Measurements from ENCODE around the gene MLXIP. TPM values are rescaled to one million over a fixed set of nuclear protein-coding genes. Genes with fewer than 3 reads are reported as not detected.
"Not testable (repeated sequence)": the region's sequence is repeated elsewhere in the genome, so short reads cannot be mapped to it uniquely, and the experiment has no call there.

Gene MLXIP
- total RNA-seq, 4 donors from 2014 or later, result 15.5 to 34.5 (median 19.8) TPM

- H3K4me3 ChIP-seq (ENCODE audit: low read depth, poor library complexity, severe bottlenecking), result no peak overlapping the region
- intact Hi-C loops (cut with DNase I; ENCODE audit: low total_unique reads), result no loop called here
- no peak for DNase-seq (ENCODE audit: low spot score in 2 of 2)
- WGBS, 2 donors, result 68% methylated on average over 21 of the region's 21 CpGs
- TF ChIP-seq, protein P1, sequence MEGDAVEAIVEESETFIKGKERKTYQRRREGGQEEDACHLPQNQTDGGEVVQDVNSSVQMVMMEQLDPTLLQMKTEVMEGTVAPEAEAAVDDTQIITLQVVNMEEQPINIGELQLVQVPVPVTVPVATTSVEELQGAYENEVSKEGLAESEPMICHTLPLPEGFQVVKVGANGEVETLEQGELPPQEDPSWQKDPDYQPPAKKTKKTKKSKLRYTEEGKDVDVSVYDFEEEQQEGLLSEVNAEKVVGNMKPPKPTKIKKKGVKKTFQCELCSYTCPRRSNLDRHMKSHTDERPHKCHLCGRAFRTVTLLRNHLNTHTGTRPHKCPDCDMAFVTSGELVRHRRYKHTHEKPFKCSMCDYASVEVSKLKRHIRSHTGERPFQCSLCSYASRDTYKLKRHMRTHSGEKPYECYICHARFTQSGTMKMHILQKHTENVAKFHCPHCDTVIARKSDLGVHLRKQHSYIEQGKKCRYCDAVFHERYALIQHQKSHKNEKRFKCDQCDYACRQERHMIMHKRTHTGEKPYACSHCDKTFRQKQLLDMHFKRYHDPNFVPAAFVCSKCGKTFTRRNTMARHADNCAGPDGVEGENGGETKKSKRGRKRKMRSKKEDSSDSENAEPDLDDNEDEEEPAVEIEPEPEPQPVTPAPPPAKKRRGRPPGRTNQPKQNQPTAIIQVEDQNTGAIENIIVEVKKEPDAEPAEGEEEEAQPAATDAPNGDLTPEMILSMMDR (IDR thresholded peaks at IDR 0.05), result peak in 1 of 3 donors; percentile 8
- TF ChIP-seq POLR2A (IDR thresholded peaks at IDR 0.05), result no peak
These were observed 47.0 kb upstream of the MLXIP start for GRCh38 chr12:122031342-122032216.

- no peak for TF ChIP-seq POLR2A (IDR thresholded peaks at IDR 0.05)
- TF ChIP-seq, protein P1 (IDR thresholded peaks at IDR 0.05), result no peak
- H3K4me3 ChIP-seq (ENCODE audit: low read depth, poor library complexity, severe bottlenecking), result no peak overlapping the region
- intact Hi-C loops (cut with DNase I; ENCODE audit: low total_unique reads), result no loop called here
- DNase-seq (ENCODE audit: low spot score in 2 of 2), result no peak
- 92 to 93% methylated on average over 11 of the region's 11 CpGs for WGBS, 2 donors
These were observed 46.0 kb upstream of the MLXIP start for GRCh38 chr12:122032580-122032979.

- 40 to 52% methylated on average over 8 of the region's 8 CpGs for WGBS, 2 donors
- intact Hi-C loops (cut with DNase I; ENCODE audit: low total_unique reads), result no loop called here
- TF ChIP-seq, protein P1 (IDR thresholded peaks at IDR 0.05), result no peak
- TF ChIP-seq POLR2A (IDR thresholded peaks at IDR 0.05), result no peak
- no peak overlapping the region for H3K4me3 ChIP-seq (ENCODE audit: low read depth, poor library complexity, severe bottlenecking)
- no peak for DNase-seq (ENCODE audit: low spot score in 2 of 2)
These were observed 43.3 kb upstream of the MLXIP start for GRCh38 chr12:122035292-122035691.

DNA sequence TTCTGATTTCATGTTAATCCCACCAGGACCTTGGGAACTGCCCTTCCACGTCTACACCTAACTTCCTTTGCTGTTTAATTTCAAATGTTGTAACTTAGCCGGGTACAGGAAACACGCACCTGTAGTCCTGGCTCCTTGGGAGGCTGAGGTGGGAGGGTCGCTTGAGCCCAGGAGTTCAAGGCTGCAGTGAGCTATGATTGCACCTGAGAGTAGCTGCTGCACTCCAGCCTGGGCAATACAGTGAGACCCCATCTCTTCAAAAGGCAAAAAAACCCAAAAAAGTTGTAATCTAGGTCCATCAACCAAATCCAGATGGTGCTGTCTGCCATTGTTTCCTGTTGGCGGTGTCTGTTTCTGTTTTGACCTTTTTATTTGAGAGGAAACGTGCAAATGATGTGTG, 42.4 kb upstream of the MLXIP start:
- no peak overlapping the region for H3K4me3 ChIP-seq (ENCODE audit: low read depth, poor library complexity, severe bottlenecking)
- no peak for TF ChIP-seq POLR2A (IDR thresholded peaks at IDR 0.05)
- TF ChIP-seq, protein P1 (IDR thresholded peaks at IDR 0.05), result no peak
- intact Hi-C loops (cut with DNase I; ENCODE audit: low total_unique reads), result no loop called here
- WGBS, 2 donors, result 88 to 92% methylated on average over 6 of the region's 6 CpGs
- DNase-seq (ENCODE audit: low spot score in 2 of 2), result no peak

DNA sequence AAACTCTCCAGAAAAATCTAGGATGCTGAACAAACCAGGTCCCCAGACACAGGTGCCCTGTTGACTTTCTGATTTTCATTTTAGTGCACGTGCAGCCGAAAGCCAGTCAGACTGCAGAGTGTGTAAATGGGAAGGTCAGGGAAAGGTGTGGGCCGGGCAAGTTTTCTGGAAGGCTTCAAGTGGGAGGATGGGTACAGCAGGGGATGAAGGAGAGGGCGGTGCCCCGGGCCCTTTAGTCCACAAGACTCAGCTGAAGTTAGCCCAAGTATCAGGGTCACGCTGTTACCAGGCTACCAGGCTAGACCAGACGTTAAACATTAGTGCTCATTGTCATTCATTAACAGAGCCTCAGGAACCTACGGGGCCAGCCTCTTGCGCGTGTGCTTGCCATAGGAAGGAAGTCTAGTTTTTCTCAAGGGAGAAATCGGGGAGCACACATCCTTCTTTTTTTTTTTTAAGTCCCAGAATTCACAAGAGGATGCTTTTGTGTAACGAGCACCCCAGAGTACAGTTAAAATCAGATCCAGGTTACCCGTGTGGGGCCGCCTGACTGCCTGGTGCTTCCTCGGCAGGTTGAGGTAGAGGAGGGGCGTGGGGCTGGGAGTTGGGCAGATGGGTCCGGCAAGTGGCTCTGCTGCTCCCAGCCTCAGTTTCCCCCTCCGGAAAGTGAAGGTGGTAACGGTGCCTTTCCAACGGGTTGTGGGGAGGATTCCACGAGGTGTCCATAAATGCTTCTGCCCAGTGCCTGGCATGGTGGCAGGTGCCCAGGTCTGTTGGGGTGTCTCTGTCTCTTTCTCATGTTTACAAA, 37.8 kb upstream of the MLXIP start:
- intact Hi-C loops (cut with DNase I; ENCODE audit: low total_unique reads), result no loop called here
- 88 to 93% methylated on average over 21 of the region's 21 CpGs for WGBS, 2 donors
- no peak overlapping the region for H3K4me3 ChIP-seq (ENCODE audit: low read depth, poor library complexity, severe bottlenecking)
- TF ChIP-seq, protein P1 (IDR thresholded peaks at IDR 0.05), result no peak
- no peak for TF ChIP-seq POLR2A (IDR thresholded peaks at IDR 0.05)
- no peak for DNase-seq (ENCODE audit: low spot score in 2 of 2)

DNA sequence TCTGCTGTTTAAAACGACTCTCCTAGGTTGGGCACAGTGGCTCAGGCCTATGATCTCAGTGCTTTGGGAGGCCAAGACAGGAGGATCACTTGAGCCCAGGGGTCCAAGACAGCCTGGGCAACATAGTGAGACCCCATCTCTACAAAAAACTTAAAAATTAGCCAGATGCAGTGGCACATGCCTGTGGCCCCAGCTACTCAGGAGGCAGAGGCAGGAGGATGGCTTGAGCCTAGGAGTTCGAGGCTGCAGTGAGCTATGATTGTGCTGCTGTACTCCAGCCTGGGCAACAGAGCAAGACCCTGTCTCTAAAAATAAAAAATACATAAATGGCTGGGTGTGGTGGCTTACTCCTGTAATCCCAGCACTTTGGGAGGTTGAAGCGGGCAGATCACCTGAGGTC, 37.1 kb upstream of the MLXIP start:
- H3K4me3 ChIP-seq (ENCODE audit: low read depth, poor library complexity, severe bottlenecking); intact Hi-C loops (cut with DNase I; ENCODE audit: low total_unique reads): not testable (repeated sequence)
- WGBS, 2 donors, result 83 to 95% methylated on average over 3 of the region's 3 CpGs

More for the DNA sequence above, 37.1 kb upstream of the MLXIP start:
- not testable (repeated sequence) for DNase-seq (ENCODE audit: low spot score in 2 of 2)
